CD14-positive monocyte (primary cell): Measurements from ENCODE around the gene PNPLA7. TPM values are rescaled to one million over a fixed set of nuclear protein-coding genes. Genes with fewer than 3 reads are reported as not detected.

ENCODE experiments used
- DNase-seq, 3 donors: peaks; one replicate each; pipeline ENCODE4 v3.0.0-alpha.2; 2011 to 2022
- H2AFZ ChIP-seq: 2 replicates; pipeline ENCODE4 v1.6.0; 2012; ENCODE audit warnings: mild to moderate bottlenecking, low read depth, low read length, inconsistent platforms; ENCODE audit not compliant: insufficient read depth, poor library complexity, severe bottlenecking
- H3K27ac ChIP-seq, 2 donors: 1 replicate in 1 of 2; 2 replicates in 1 of 2; pipeline ENCODE4 v1.5.1; 2012 to 2013; ENCODE audit warnings: low read length in 2 of 2, control low read depth in 1 of 2, inconsistent platforms in 1 of 2, low read depth in 1 of 2, mild to moderate bottlenecking in 1 of 2
- H3K27me3 ChIP-seq, 2 donors: one replicate each; pipeline versions ENCODE4 v1.6.0 to v1.6.1; 2011 to 2013; ENCODE audit warnings: low read length in 2 of 2; ENCODE audit not compliant: control insufficient read depth in 2 of 2, insufficient read depth in 2 of 2
- H3K36me3 ChIP-seq, 2 donors: replicated peaks in 1 of 2; 1 replicate in 1 of 2; 2 replicates in 1 of 2; pipeline versions ENCODE4 v1.5.1 to v1.6.1; 2012 to 2013; ENCODE audit warnings: low read length in 2 of 2, control low read depth in 1 of 2, inconsistent platforms in 1 of 2, mild to moderate bottlenecking in 1 of 2; ENCODE audit not compliant: insufficient read depth in 2 of 2, control insufficient read depth in 1 of 2
- H3K4me1 ChIP-seq, 2 donors: 1 replicate in 1 of 2; 2 replicates in 1 of 2; pipeline versions ENCODE4 v1.5.1 to v1.6.1; 2012 to 2013; ENCODE audit warnings: low read length in 2 of 2, control low read depth in 1 of 2, inconsistent platforms in 1 of 2, mild to moderate bottlenecking in 1 of 2, moderate library complexity in 1 of 2; ENCODE audit not compliant: insufficient read depth in 2 of 2, control insufficient read depth in 1 of 2
- H3K4me2 ChIP-seq: replicated peaks from 2 replicates; pipeline ENCODE3; 2012; ENCODE audit warnings: low read length, moderate library complexity, mild to moderate bottlenecking; ENCODE audit not compliant: poor library complexity, severe bottlenecking; ENCODE audit errors: extremely low read depth
- H3K4me3 ChIP-seq, 3 experiments: fragments of 200-600 bp in 1 of 3; sonication (generic) in 1 of 3; replicated peaks in 1 of 3; 1 replicate in 2 of 3; 2 replicates in 1 of 3; pipeline ENCODE4 v1.5.1; 2011 to 2013; ENCODE audit warnings: low read length in 3 of 3, mild to moderate bottlenecking in 3 of 3, control low read depth in 2 of 3, low read depth in 2 of 3, inconsistent platforms in 1 of 3, moderate library complexity in 1 of 3
- H3K79me2 ChIP-seq: 2 replicates; pipeline ENCODE4 v1.6.0; 2012; ENCODE audit warnings: mild to moderate bottlenecking, control low read depth, inconsistent platforms, low read length, moderate library complexity; ENCODE audit not compliant: insufficient read depth
- H3K9ac ChIP-seq: 2 replicates; pipeline ENCODE4 v1.6.0; 2017; ENCODE audit warnings: low read length, mild to moderate bottlenecking; ENCODE audit not compliant: insufficient read depth, poor library complexity, severe bottlenecking
- H3K9me3 ChIP-seq, 2 donors: replicated peaks in 1 of 2; 1 replicate in 1 of 2; 2 replicates in 1 of 2; pipeline versions ENCODE4 v1.5.1 to v1.6.1; 2012 to 2013; ENCODE audit warnings: low read length in 2 of 2, control low read depth in 1 of 2; ENCODE audit not compliant: control insufficient read depth in 1 of 2, insufficient read depth in 1 of 2
- H4K20me1 ChIP-seq: 2 replicates; pipeline ENCODE4 v1.6.0; 2012; ENCODE audit warnings: mild to moderate bottlenecking, low read length, control low read depth, moderate library complexity; ENCODE audit not compliant: insufficient read depth
- H3K27ac Mint-ChIP-seq, 7 donors: one replicate each; pipeline ENCODE4 v1.8.0; 2020; ENCODE audit warnings: mild to moderate bottlenecking in 7 of 7, mixed read lengths in 7 of 7, moderate library complexity in 6 of 7, inconsistent platforms in 2 of 7
- H3K27me3 Mint-ChIP-seq, 3 donors: one replicate each; pipeline ENCODE4 v1.8.0; 2021 to 2022; ENCODE audit warnings: low read depth in 3 of 3, mild to moderate bottlenecking in 3 of 3, mixed read lengths in 3 of 3, moderate library complexity in 3 of 3, inconsistent platforms in 1 of 3
- H3K36me3 Mint-ChIP-seq, 2 donors: one replicate each; pipeline ENCODE4 v1.8.0; 2020; ENCODE audit warnings: mixed read lengths in 2 of 2, inconsistent platforms in 1 of 2, mild to moderate bottlenecking in 1 of 2
- H3K4me1 Mint-ChIP-seq: one replicate; pipeline ENCODE4 v1.8.0; 2020; ENCODE audit warnings: mild to moderate bottlenecking, mixed read lengths
- H3K4me3 Mint-ChIP-seq, 2 donors: one replicate each; pipeline ENCODE4 v1.8.0; 2020; ENCODE audit warnings: mild to moderate bottlenecking in 2 of 2, mixed read lengths in 2 of 2, moderate library complexity in 1 of 2
- H3K9me3 Mint-ChIP-seq, 7 donors: one replicate each; pipeline ENCODE4 v1.8.0; 2020 to 2022; ENCODE audit warnings: mixed read lengths in 7 of 7, mild to moderate bottlenecking in 6 of 7, moderate library complexity in 6 of 7, inconsistent platforms in 2 of 7
- CTCF ChIP-seq: fragments of 200-600 bp; IDR thresholded peaks from one replicate; pipeline ENCODE4 v1.8.0; 2022; ENCODE audit warnings: antibody characterized with exemption, mild to moderate bottlenecking
- WGBS: methylation state at CpG from one replicate; pipeline ENCODE4 v1.1.5; 2013; ENCODE audit warnings: missing lambda C conversion rate; ENCODE audit not compliant: insufficient coverage; 5-methylcytosine and 5-hydroxymethylcytosine counted together
- intact Hi-C, 2 donors: fragments of 100-400 bp; cut with micrococcal nuclease; formaldehyde crosslinking; loops; one replicate each; pipeline versions ENCODE4 v1.15.0 to v1.15.1; 2023
- polyA plus RNA-seq, 3 donors: library from polyadenylated mRNA; depleted of rRNA in 1 of 3; unstranded in 2 of 3; stranded (reverse) in 1 of 3; fragments of 300-500 nt in 2 of 3; fragments of >200 nt in 1 of 3; fragmentation: Illumina TruSeq in 2 of 3; gene quantifications; 1 replicate in 2 of 3; 2 replicates in 1 of 3; pipeline ENCODE4 v1.2.3, GENCODE V29; 2012 to 2021

Gene PNPLA7
- polyA plus RNA-seq, 3 donors: 0.10 to 1.1 (median 0.14) TPM

- Histone ChIP-seq H3K27me3 (no peaks in the 10 kb centered on the region), H4K20me1 (peaks cover 9% of the 10 kb centered on the region), H3K79me2 (peaks cover 7% of the 10 kb centered on the region), H3K9me3 (no peaks in the 10 kb centered on the region), H3K27ac (no peak overlapping the region), H3K4me2 (no peak overlapping the region), H3K4me3 (no peak overlapping the region), H2AFZ (no peak overlapping the region), H3K4me1 (peaks cover 16 to 24% of the 10 kb centered on the region in 2 donors), H3K9ac (no peak overlapping the region), H3K36me3 (no peaks in the 10 kb centered on the region)
- TF ChIP-seq CTCF: no peak
- H3K36me3 Mint-ChIP-seq: no peaks in the 10 kb centered on the region
- intact Hi-C loops: no loop called here
- WGBS: 93% methylated on average over 16 of the region's 23 CpGs
- peaks cover 0 to 6% (median 0%) of the 10 kb centered on the region in 7 donors for H3K9me3 Mint-ChIP-seq
- DNase-seq: no peak
- no peak overlapping the region for H3K27ac Mint-ChIP-seq
- peaks cover 13% of the 10 kb centered on the region for H3K4me1 Mint-ChIP-seq
- H3K4me3 Mint-ChIP-seq: no peak overlapping the region
- H3K27me3 Mint-ChIP-seq: peaks cover 0 to 3% (median under 1%) of the 10 kb centered on the region in 3 donors
Measured at GRCh38 chr9:137547687-137548543, 2.3 kb downstream of the PNPLA7 start.

DNA sequence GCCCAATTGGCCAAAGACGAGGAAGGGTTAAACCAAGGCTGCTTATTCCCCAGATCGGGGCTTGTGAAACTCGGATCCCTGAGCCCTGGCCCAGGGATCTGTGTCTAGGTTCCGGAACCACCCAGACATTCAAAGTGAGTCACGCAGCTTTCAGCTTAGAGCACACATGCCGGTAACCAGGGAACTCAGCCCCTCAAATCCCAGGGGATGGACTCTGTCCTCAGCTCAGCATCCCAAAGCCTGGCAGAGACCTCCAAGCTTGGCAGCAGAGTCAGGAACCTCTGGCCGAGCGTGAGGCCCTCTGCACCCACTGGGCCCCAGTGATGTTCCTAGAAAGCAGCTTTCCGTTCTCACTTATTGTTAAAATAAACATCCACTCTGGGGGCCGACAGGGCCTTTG is 5.1 kb downstream of the PNPLA7 start:
- Mint-ChIP-seq H3K4me3 (no peak overlapping the region), H3K36me3 (no peaks in the 10 kb centered on the region), H3K4me1 (peaks cover 5% of the 10 kb centered on the region), H3K27ac (no peak overlapping the region), H3K9me3 (peaks cover 0 to 6% (median 0%) of the 10 kb centered on the region in 7 donors), H3K27me3 (peaks cover 0 to 3% (median 2%) of the 10 kb centered on the region in 3 donors)
- TF ChIP-seq CTCF: no peak
- Histone ChIP-seq H3K27ac (no peak overlapping the region), H3K4me1 (peaks cover 6 to 7% of the 10 kb centered on the region in 2 donors), H3K9ac (no peak overlapping the region), H4K20me1 (no peaks in the 10 kb centered on the region), H3K36me3 (no peaks in the 10 kb centered on the region), H3K4me2 (no peak overlapping the region), H2AFZ (no peak overlapping the region), H3K4me3 (no peak overlapping the region), H3K79me2 (no peaks in the 10 kb centered on the region), H3K27me3 (no peaks in the 10 kb centered on the region), H3K9me3 (no peaks in the 10 kb centered on the region)
- intact Hi-C loops: no loop called here
- no peak for DNase-seq
- WGBS: over 99% methylated on average over 8 of the region's 10 CpGs
